Mesenchymal stem cell (in vitro differentiated cells and primary cell): ENCODE data around the gene ZNF507.

ENCODE experiments used
- DNase-seq: peaks from one replicate; pipeline ENCODE4 v3.0.0-alpha.2; 2013
- H2AFZ ChIP-seq: one replicate; pipeline ENCODE4 v1.6.1; 2013; ENCODE audit warnings: low read depth, mild to moderate bottlenecking, control low read depth, inconsistent platforms, low read length, moderate library complexity
- H2AK5ac ChIP-seq: 2 replicates; pipeline ENCODE4 v1.6.1; 2013; ENCODE audit warnings: low read length, moderate library complexity, mild to moderate bottlenecking, inconsistent platforms; ENCODE audit not compliant: severe bottlenecking
- H2BK120ac ChIP-seq: one replicate; pipeline ENCODE4 v1.6.1; 2013; ENCODE audit warnings: low read depth, mild to moderate bottlenecking, inconsistent platforms, low read length, moderate library complexity
- H2BK12ac ChIP-seq, 2 experiments: one replicate each; pipeline ENCODE4 v1.6.1; 2013; ENCODE audit warnings: inconsistent platforms in 2 of 2, low read length in 2 of 2, mild to moderate bottlenecking in 2 of 2, moderate library complexity in 2 of 2, control low read depth in 1 of 2
- H2BK15ac ChIP-seq: one replicate; pipeline ENCODE4 v1.6.1; 2013; ENCODE audit warnings: mild to moderate bottlenecking, low read depth, inconsistent platforms; ENCODE audit not compliant: poor library complexity, severe bottlenecking
- H2BK5ac ChIP-seq: 2 replicates; pipeline ENCODE4 v1.6.1; 2013; ENCODE audit warnings: low read depth, mild to moderate bottlenecking, low read length, control low read depth, inconsistent platforms; ENCODE audit not compliant: poor library complexity, severe bottlenecking
- H3K14ac ChIP-seq, 2 experiments: one replicate each; pipeline ENCODE4 v1.6.1; 2013; ENCODE audit warnings: inconsistent platforms in 2 of 2, low read length in 2 of 2, control low read depth in 1 of 2, mild to moderate bottlenecking in 1 of 2, moderate library complexity in 1 of 2
- H3K18ac ChIP-seq, 2 experiments: one replicate each; pipeline ENCODE4 v1.6.1; 2013; ENCODE audit warnings: inconsistent platforms in 2 of 2, low read length in 2 of 2, control low read depth in 1 of 2, low read depth in 1 of 2, mild to moderate bottlenecking in 1 of 2
- H3K23ac ChIP-seq, 2 experiments: one replicate each; pipeline ENCODE4 v1.6.1; 2013; ENCODE audit warnings: inconsistent platforms in 2 of 2, low read length in 2 of 2, mild to moderate bottlenecking in 2 of 2, moderate library complexity in 2 of 2, control low read depth in 1 of 2
- H3K27ac ChIP-seq: 2 replicates; pipeline ENCODE4 v1.5.1; 2013; ENCODE audit warnings: mild to moderate bottlenecking, moderate library complexity, low read length, control low read depth, inconsistent platforms; ENCODE audit not compliant: poor library complexity, severe bottlenecking
- H3K27me3 ChIP-seq, 2 experiments: 2 replicates each; pipeline versions ENCODE4 v1.6.1 to v1.7.0; 2013; ENCODE audit warnings: low read length in 2 of 2, mild to moderate bottlenecking in 2 of 2, moderate library complexity in 2 of 2, control low read depth in 1 of 2, inconsistent platforms in 1 of 2; ENCODE audit not compliant: control insufficient read depth in 1 of 2, insufficient read depth in 1 of 2
- H3K36me3 ChIP-seq, 2 experiments: 2 replicates each; pipeline versions ENCODE4 v1.6.1 to v1.7.0; 2013; ENCODE audit warnings: low read length in 2 of 2, control low read depth in 1 of 2, inconsistent platforms in 1 of 2, low read depth in 1 of 2, mild to moderate bottlenecking in 1 of 2; ENCODE audit not compliant: insufficient read depth in 2 of 2, control insufficient read depth in 1 of 2
- H3K4ac ChIP-seq, 2 experiments: one replicate each; pipeline ENCODE4 v1.6.1; 2013; ENCODE audit warnings: inconsistent platforms in 2 of 2, low read length in 2 of 2, mild to moderate bottlenecking in 2 of 2, moderate library complexity in 2 of 2, control low read depth in 1 of 2, low read depth in 1 of 2
- H3K4me1 ChIP-seq: 2 replicates; pipeline ENCODE4 v1.6.1; 2013; ENCODE audit warnings: low read depth, low read length, control low read depth; ENCODE audit not compliant: control insufficient read depth, insufficient read depth
- H3K4me2 ChIP-seq: 2 replicates; pipeline ENCODE4 v1.6.1; 2013; ENCODE audit warnings: low read length, mild to moderate bottlenecking, inconsistent platforms; ENCODE audit not compliant: poor library complexity, severe bottlenecking
- H3K4me3 ChIP-seq, 2 experiments: 2 replicates each; pipeline versions ENCODE4 v1.5.1 to v1.7.0; 2013; ENCODE audit warnings: low read length in 2 of 2, mild to moderate bottlenecking in 2 of 2, control low read depth in 1 of 2, low read depth in 1 of 2; ENCODE audit not compliant: insufficient read depth in 1 of 2
- H3K79me1 ChIP-seq: replicated peaks from 2 replicates; pipeline ENCODE4 v1.6.1; 2013; ENCODE audit warnings: mild to moderate bottlenecking, control low read depth, low read length, inconsistent platforms; ENCODE audit not compliant: poor library complexity, severe bottlenecking
- H3K9ac ChIP-seq: 2 replicates; pipeline ENCODE4 v1.7.0; 2013; ENCODE audit warnings: mild to moderate bottlenecking, low read length, moderate library complexity
- H3K9me3 ChIP-seq: 2 replicates; pipeline ENCODE4 v1.7.0; 2013; ENCODE audit warnings: mild to moderate bottlenecking, low read length; ENCODE audit not compliant: control insufficient read depth
- H4K8ac ChIP-seq: one replicate; pipeline ENCODE4 v1.6.1; 2013; ENCODE audit warnings: inconsistent platforms, mild to moderate bottlenecking, low read length, moderate library complexity
- H4K91ac ChIP-seq: one replicate; pipeline ENCODE4 v1.6.1; 2013; ENCODE audit warnings: mild to moderate bottlenecking, low read length, inconsistent platforms
- WGBS: methylation state at CpG from one replicate; pipeline ENCODE4 v1.1.7; 2013; ENCODE audit warnings: mixed read lengths; 5-methylcytosine and 5-hydroxymethylcytosine counted together

Gene ZNF507

DNA sequence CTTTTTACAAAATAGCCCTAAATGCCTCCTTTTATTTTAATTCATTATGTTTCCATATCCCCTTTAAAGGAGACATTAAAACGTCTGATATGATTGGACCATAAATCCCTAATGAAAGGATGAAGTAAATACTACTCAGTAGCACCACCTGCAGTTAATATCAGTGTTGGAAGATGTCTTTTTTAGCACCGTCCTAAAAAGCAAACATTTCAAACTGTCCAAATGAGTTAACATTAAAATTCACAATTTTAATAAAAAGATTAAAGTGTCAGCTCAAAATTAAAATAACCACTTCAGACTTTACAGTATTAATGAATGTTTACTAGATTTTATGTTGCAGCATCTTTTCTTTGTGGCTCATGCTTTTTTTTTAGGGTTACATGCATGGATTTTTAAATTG lies 12.3 kb downstream of the ZNF507 start:
- Histone ChIP-seq H2BK120ac (no peak overlapping the region), H3K4me2 (no peak overlapping the region), H3K4me1 (no peaks in the 10 kb centered on the region), H3K79me1 (peaks cover 33% of the 10 kb centered on the region), H3K27ac (no peak overlapping the region), H3K9ac (no peak overlapping the region), H3K36me3 (peaks cover 29 to 96% of the 10 kb centered on the region in 2 experiments), H4K91ac (no peak overlapping the region), H3K4me3 (no peak overlapping the region), H3K9me3 (no peaks in the 10 kb centered on the region), H3K14ac (no peak overlapping the region), H4K8ac (no peak overlapping the region), H3K27me3 (no peaks in the 10 kb centered on the region), H3K23ac (no peak overlapping the region), H2BK12ac (no peak overlapping the region), H3K4ac (no peak overlapping the region), H2AK5ac (no peak overlapping the region), H3K18ac (no peak overlapping the region), H2AFZ (no peak overlapping the region), H2BK5ac (no peak overlapping the region), H2BK15ac (no peak overlapping the region)
- DNase-seq, result no peak
- WGBS, result no CpG with 5 or more reads among the region's 2 CpGs

DNA sequence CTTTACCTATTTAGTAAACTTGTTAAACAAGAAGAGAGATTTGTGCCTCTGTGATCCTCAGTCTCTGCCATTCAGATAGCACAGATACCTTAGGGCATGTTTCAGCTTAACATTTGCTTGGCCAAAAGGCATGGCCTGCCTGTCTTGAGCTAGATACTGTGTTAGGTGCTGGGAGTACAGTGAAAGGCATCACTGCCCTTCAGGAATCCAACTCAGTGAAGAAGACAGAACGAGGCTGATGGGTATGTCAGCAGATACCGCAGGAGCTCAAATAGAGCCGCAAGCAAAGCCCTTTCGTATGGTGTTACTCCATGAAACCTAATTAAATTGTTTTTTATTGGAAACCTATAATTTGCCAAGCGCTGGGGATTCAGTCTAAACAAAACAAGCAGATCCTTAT lies 12.9 kb downstream of the ZNF507 start:
- no peak overlapping the region for H4K91ac ChIP-seq
- H3K4me3 ChIP-seq, result no peak overlapping the region
- no peak overlapping the region for H3K9ac ChIP-seq
- no peak overlapping the region for H3K14ac ChIP-seq
- DNase-seq, result no peak
- H3K36me3 ChIP-seq, result peaks cover 26 to 96% of the 10 kb centered on the region in 2 experiments
- H3K9me3 ChIP-seq, result no peaks in the 10 kb centered on the region
- no peak overlapping the region for H4K8ac ChIP-seq
- 94% methylated on average over 5 of the region's 5 CpGs for WGBS
- no peak overlapping the region for H2BK5ac ChIP-seq
- H2BK15ac ChIP-seq, result no peak overlapping the region
- H2BK120ac ChIP-seq, result no peak overlapping the region
- H3K79me1 ChIP-seq, result peaks cover 30% of the 10 kb centered on the region
- H2BK12ac ChIP-seq, result no peak overlapping the region
- no peak overlapping the region for H3K4ac ChIP-seq
- no peaks in the 10 kb centered on the region for H3K4me1 ChIP-seq
- H3K18ac ChIP-seq, result no peak overlapping the region
- H2AK5ac ChIP-seq, result no peak overlapping the region
- H3K4me2 ChIP-seq, result no peak overlapping the region
- H2AFZ ChIP-seq, result no peak overlapping the region
- no peaks in the 10 kb centered on the region for H3K27me3 ChIP-seq
- H3K27ac ChIP-seq, result no peak overlapping the region
- no peak overlapping the region for H3K23ac ChIP-seq

DNA sequence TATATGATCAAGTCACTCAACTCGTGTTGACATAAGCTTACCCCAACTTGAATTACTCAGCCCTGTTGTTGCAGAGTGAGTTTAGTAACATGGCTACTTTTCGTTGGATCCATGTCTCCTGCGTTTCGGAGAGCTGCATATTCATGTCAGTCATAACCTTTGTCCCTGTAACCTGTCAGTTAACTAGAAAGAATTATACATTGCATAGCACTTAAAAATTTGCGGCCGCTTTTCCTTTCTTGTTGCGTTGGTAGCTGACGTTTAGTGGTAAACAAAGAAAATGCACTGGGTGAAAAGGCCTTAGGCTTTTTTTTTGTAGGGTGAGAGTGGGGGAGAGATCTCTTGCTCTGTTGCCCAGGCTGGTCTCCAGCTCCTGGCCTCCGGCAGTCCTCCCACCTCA lies 14.2 kb downstream of the ZNF507 start:
- Histone ChIP-seq H2BK120ac (no peak overlapping the region), H3K36me3 (peaks cover 15 to 93% of the 10 kb centered on the region in 2 experiments), H4K91ac (no peak overlapping the region), H3K4ac (no peak overlapping the region), H3K9ac (no peak overlapping the region), H3K4me1 (no peaks in the 10 kb centered on the region), H4K8ac (no peak overlapping the region), H2BK5ac (no peak overlapping the region), H3K23ac (no peak overlapping the region), H3K4me2 (no peak overlapping the region), H3K9me3 (no peaks in the 10 kb centered on the region), H3K79me1 (peaks cover 17% of the 10 kb centered on the region), H2AFZ (no peak overlapping the region), H3K27me3 (no peaks in the 10 kb centered on the region), H3K14ac (no peak overlapping the region), H3K4me3 (no peak overlapping the region), H2AK5ac (no peak overlapping the region), H2BK15ac (no peak overlapping the region), H3K18ac (no peak overlapping the region), H3K27ac (no peak overlapping the region), H2BK12ac (no peak overlapping the region)
- no peak for DNase-seq
- 96% methylated on average over 8 of the region's 9 CpGs for WGBS

DNA sequence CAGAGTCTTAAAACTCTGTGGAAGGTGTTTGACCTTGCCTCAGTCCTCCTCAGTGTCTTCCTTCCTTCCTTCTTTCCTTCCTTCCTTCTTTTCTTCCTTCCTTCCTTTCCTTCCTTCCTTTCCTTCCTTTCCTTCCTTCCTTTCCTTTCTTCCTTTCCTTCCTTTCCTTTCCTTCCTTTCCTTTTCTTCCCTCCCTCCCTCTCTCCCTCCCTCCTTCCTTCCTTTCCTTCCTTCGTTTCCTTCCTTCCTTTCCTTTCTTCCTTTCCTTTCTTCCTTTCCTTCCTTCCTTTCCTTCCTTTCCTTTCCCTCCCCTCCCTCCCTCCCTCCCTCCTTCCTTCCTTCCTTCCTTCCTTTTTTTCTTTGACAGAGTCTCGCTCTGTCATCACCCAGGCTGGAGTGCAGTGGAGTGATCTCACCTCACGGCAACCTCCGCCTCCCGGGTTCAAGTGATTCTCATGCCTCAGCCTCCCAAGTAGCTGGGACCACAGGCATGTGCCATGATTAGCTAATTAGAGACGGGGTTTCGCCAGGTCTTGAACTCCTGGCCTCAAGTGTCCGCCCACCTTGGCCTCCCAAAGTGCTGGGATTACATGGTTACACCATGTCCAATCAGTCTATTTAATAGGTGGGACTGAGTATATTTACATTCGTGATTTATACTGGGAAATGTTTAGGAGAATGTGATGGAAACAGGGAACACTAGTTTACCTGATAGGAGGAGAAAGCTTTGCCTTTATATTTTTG lies 16.3 kb downstream of the ZNF507 start:
- no peak overlapping the region for H3K18ac ChIP-seq
- H3K9me3 ChIP-seq, result no peaks in the 10 kb centered on the region
- DNase-seq, result no peak
- no peak overlapping the region for H3K23ac ChIP-seq
- H3K79me1 ChIP-seq, result peaks cover 16% of the 10 kb centered on the region
- no peak overlapping the region for H3K4me2 ChIP-seq
- 96% methylated on average over 9 of the region's 9 CpGs for WGBS
- H3K14ac ChIP-seq, result no peak overlapping the region
- no peak overlapping the region for H3K4me3 ChIP-seq
- no peak overlapping the region for H2BK15ac ChIP-seq
- H3K9ac ChIP-seq, result no peak overlapping the region
- no peak overlapping the region for H2AFZ ChIP-seq
- H4K91ac ChIP-seq, result no peak overlapping the region
- H2BK5ac ChIP-seq, result no peak overlapping the region
- no peak overlapping the region for H3K4ac ChIP-seq
- H3K36me3 ChIP-seq, result peaks cover 10 to 93% of the 10 kb centered on the region in 2 experiments
- H4K8ac ChIP-seq, result no peak overlapping the region
- H2BK120ac ChIP-seq, result no peak overlapping the region
- H2BK12ac ChIP-seq, result no peak overlapping the region
- H3K4me1 ChIP-seq, result no peaks in the 10 kb centered on the region
- no peaks in the 10 kb centered on the region for H3K27me3 ChIP-seq
- H2AK5ac ChIP-seq, result no peak overlapping the region
- H3K27ac ChIP-seq, result no peak overlapping the region
